HG03066 (cell line): ENCODE measurements around the gene SHB.

Experiments used
- ATAC-seq: cut with Tn5 transposase; IDR thresholded peaks from one replicate; pipeline ENCODE4 v1.9.1; 2021; ENCODE audit warnings: low read depth; ENCODE audit not compliant: unreplicated experiment

Gene SHB

GRCh38 chr9:37995348-37995737 is 73.7 kb downstream of the SHB start:
- no peak for ATAC-seq

- ATAC-seq = peak; percentile 67
Measured at GRCh38 chr9:37994639-37995347, 74.2 kb downstream of the SHB start.

- ATAC-seq = no peak
Measured at GRCh38 chr9:37992924-37993349, 76.1 kb downstream of the SHB start.

GRCh38 chr9:37990404-37991015 is 78.5 kb downstream of the SHB start:
- no peak for ATAC-seq

GRCh38 chr9:37989701-37990100 is 79.3 kb downstream of the SHB start:
- no peak for ATAC-seq

GRCh38 chr9:37988602-37989001 is 80.4 kb downstream of the SHB start:
- no peak for ATAC-seq

- ATAC-seq = no peak
Measured at GRCh38 chr9:37988041-37988440, 81.0 kb downstream of the SHB start.

GRCh38 chr9:37987467-37987981 is 81.5 kb downstream of the SHB start:
- ATAC-seq = no peak

GRCh38 chr9:37986771-37987258 is 82.2 kb downstream of the SHB start:
- ATAC-seq = no peak

- no peak for ATAC-seq
Measured at GRCh38 chr9:37986001-37986400, 83.0 kb downstream of the SHB start.

GRCh38 chr9:37984672-37985611 is 84.1 kb downstream of the SHB start:
- no peak for ATAC-seq

- ATAC-seq = no peak
Measured at GRCh38 chr9:37984278-37984671, 84.8 kb downstream of the SHB start.

GRCh38 chr9:37983381-37984067 is 85.5 kb downstream of the SHB start:
- ATAC-seq = no peak

- no peak for ATAC-seq
Measured at GRCh38 chr9:37979844-37980243, 89.2 kb downstream of the SHB start.

GRCh38 chr9:37978983-37979382 is 90.0 kb downstream of the SHB start:
- ATAC-seq = no peak

GRCh38 chr9:37978481-37978864 is 90.6 kb downstream of the SHB start:
- no peak for ATAC-seq

- ATAC-seq = no peak
Measured at GRCh38 chr9:37977851-37978480, 91.1 kb downstream of the SHB start.

- ATAC-seq = no peak
Measured at GRCh38 chr9:37976714-37977477, 92.1 kb downstream of the SHB start.

GRCh38 chr9:37975639-37976038 is 93.4 kb downstream of the SHB start:
- no peak for ATAC-seq
